Stomach (tissue), 9 donors: Measurements from ENCODE around the gene ASTN2. TPM values are rescaled to one million over a fixed set of nuclear protein-coding genes. Genes with fewer than 3 reads are reported as not detected.

Source experiments
- DNase-seq, 2 donors: peaks; one replicate each; pipeline versions ENCODE4 v3.0.0 to v3.0.0-alpha.2; 2013 to 2019
- H3K27ac ChIP-seq, 5 donors: fragments of 200-600 bp in 4 of 5; sonication (generic) in 4 of 5; one replicate each; pipeline ENCODE4 v1.5.1; 2013 to 2019; ENCODE audit warnings: mild to moderate bottlenecking in 1 of 5, moderate library complexity in 1 of 5
- H3K27me3 ChIP-seq, 3 donors: fragments of 200-600 bp; sonication (generic); one replicate each; pipeline ENCODE4 v1.5.1; 2017 to 2019; ENCODE audit warnings: mixed run types in 1 of 3
- H3K36me3 ChIP-seq, 4 donors: fragments of 200-600 bp; sonication (generic); 1 replicate in 3 of 4; 2 replicates in 1 of 4; pipeline ENCODE4 v1.5.1; 2016 to 2019
- H3K4me1 ChIP-seq, 4 donors: fragments of 200-600 bp; sonication (generic); one replicate each; pipeline ENCODE4 v1.5.1; 2016 to 2019
- H3K4me3 ChIP-seq, 4 donors: fragments of 200-600 bp; sonication (generic) in 3 of 4; one replicate each; pipeline ENCODE4 v1.5.1; 2016 to 2019; ENCODE audit warnings: mild to moderate bottlenecking in 1 of 4
- H3K9me3 ChIP-seq, 4 donors: fragments of 200-600 bp; sonication (generic); one replicate each; pipeline ENCODE4 v1.5.1; 2016 to 2019
- CTCF ChIP-seq, 7 experiments: fragments of 450-650 bp in 4 of 7; fragments of 200-600 bp in 3 of 7; sonication (generic) in 3 of 7; IDR thresholded peaks; one replicate each; pipeline ENCODE4 v1.5.1; 2016 to 2019; ENCODE audit warnings: antibody characterized with exemption in 7 of 7, control low read depth in 2 of 7, mild to moderate bottlenecking in 1 of 7
- EP300 ChIP-seq: sonication (generic); formaldehyde crosslinking; IDR thresholded peaks from one replicate; pipeline ENCODE4 v1.6.1; 2017; ENCODE audit warnings: antibody characterized with exemption
- POLR2A ChIP-seq, 4 donors: fragments of 450-650 bp; IDR thresholded peaks; one replicate each; pipeline ENCODE4 v1.6.1; 2016; ENCODE audit warnings: antibody characterized with exemption in 4 of 4, control low read depth in 2 of 4, mild to moderate bottlenecking in 1 of 4, moderate library complexity in 1 of 4
- POLR2AphosphoS5 ChIP-seq, 3 donors: sonication (generic); formaldehyde crosslinking; IDR thresholded peaks; one replicate each; pipeline ENCODE4 v1.6.1; 2016; ENCODE audit warnings: antibody characterized with exemption in 3 of 3
- WGBS, 5 donors: extraction: QIAGEN DNeasy Blood & Tissue Kit in 3 of 5; methylation state at CpG; one replicate each; pipeline versions ENCODE4 v1.1.5 to v1.1.7; 2013 to 2018; 5-methylcytosine and 5-hydroxymethylcytosine counted together
- intact Hi-C: fragments of 100-400 bp; cut with DNase I; formaldehyde crosslinking; loops from one replicate; pipeline ENCODE4 v1.15.1; 2023; ENCODE audit warnings: low total_unique reads
- polyA plus RNA-seq, 3 donors: library from polyadenylated mRNA; stranded (reverse); fragments of 200-250 nt; gene quantifications; one replicate each; pipeline ENCODE4 v1.2.3, GENCODE V29; 2013
- total RNA-seq, 5 donors: library from RNA; depleted of rRNA; stranded (reverse); fragments of >200 nt; gene quantifications; one replicate each; pipeline versions ENCODE4 v1.1.0 to v1.2.3, GENCODE V29; 2014 to 2016
- donor health status: healthy with polysubstance abuse.
- donor health status: Bipolar disorder and iron deficiency.
- donor health status: healthy.

ASTN2 gene
- total and polyA plus RNA-seq, 8 donors: 2.1 to 22.3 (median 4.2) TPM; not detected in 1

- Histone ChIP-seq H3K27me3 (no peaks in the 10 kb centered on the region), H3K4me1 (no peaks in the 10 kb centered on the region), H3K36me3 (no peaks in the 10 kb centered on the region), H3K4me3 (no peak overlapping the region), H3K9me3 (peaks cover 0 to 11% (median 2%) of the 10 kb centered on the region in 4 donors), H3K27ac (no peak overlapping the region)
- intact Hi-C loops: no loop called here
- no peak for TF ChIP-seq POLR2A (IDR thresholded peaks at IDR 0.05)
- TF ChIP-seq EP300: no peak
- no peak for TF ChIP-seq POLR2AphosphoS5 (IDR thresholded peaks at IDR 0.05)
- TF ChIP-seq CTCF (IDR thresholded peaks at IDR 0.05): no peak
- 89 to 100% (median 95%) methylated on average over 1 of the region's 1 CpG for WGBS, 5 donors
- DNase-seq: no peak
Observed at GRCh38 chr9:116585896-116586295, 829.0 kb downstream of the ASTN2 start.

GRCh38 chr9:116585204-116585603, 829.7 kb downstream of the ASTN2 start:
- no peaks in the 10 kb centered on the region for H3K36me3 ChIP-seq

GRCh38 chr9:116580853-116581252, 834.0 kb downstream of the ASTN2 start:
- Histone ChIP-seq H3K27me3 (no peaks in the 10 kb centered on the region), H3K36me3 (no peaks in the 10 kb centered on the region), H3K9me3 (no peaks in the 10 kb centered on the region), H3K4me3 (no peak overlapping the region), H3K27ac (no peak overlapping the region), H3K4me1 (peaks cover 0 to 4% (median under 1%) of the 10 kb centered on the region in 4 donors)
- DNase-seq: no peak
- intact Hi-C loops: no loop called here
- 43 to 92% (median 68%) methylated on average over 1 of the region's 1 CpG for WGBS, 5 donors
- TF ChIP-seq POLR2A (IDR thresholded peaks at IDR 0.05): no peak
- no peak for TF ChIP-seq POLR2AphosphoS5 (IDR thresholded peaks at IDR 0.05)
- no peak for TF ChIP-seq CTCF (IDR thresholded peaks at IDR 0.05)

More at GRCh38 chr9:116585204-116585603, 829.7 kb downstream of the ASTN2 start:
- H3K4me1 ChIP-seq: no peaks in the 10 kb centered on the region
- intact Hi-C loops: no loop called here
- H3K27me3 ChIP-seq: no peaks in the 10 kb centered on the region
- H3K9me3 ChIP-seq: peaks cover 0 to 11% (median 2%) of the 10 kb centered on the region in 4 donors
- DNase-seq: no peak
- TF ChIP-seq POLR2AphosphoS5 (IDR thresholded peaks at IDR 0.05) (no peak), EP300 (no peak), CTCF (IDR thresholded peaks at IDR 0.05) (no peak), POLR2A (IDR thresholded peaks at IDR 0.05) (no peak)
- no peak overlapping the region for H3K4me3 ChIP-seq
- H3K27ac ChIP-seq: no peak overlapping the region

DNA sequence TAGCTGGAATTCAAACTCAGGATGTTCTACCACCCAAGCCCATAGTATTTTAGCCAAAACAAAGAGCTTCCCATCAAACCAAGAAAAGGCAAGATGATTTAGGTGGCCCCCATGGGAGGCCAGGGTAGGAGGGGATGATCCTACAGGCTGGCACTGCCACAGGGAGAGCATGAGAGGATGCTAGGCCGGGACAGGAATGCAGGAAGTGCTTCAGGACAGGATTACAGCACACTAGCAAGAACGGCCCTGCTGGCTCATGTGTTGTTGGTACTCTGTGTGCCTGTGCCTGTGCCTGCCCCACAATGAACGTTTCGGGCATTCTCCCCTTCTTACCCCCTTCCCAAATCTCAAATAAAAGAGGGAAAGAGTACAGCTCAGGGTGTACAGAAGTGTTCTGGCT, 838.5 kb downstream of the ASTN2 start:
- DNase-seq: no peak
- H3K27me3 ChIP-seq: no peaks in the 10 kb centered on the region
- intact Hi-C loops: loop anchor here (10.0 kb wide), 1 partner anchor 422 kb away; the partner anchor contains the start of gene PAPPA
- H3K36me3 ChIP-seq: no peaks in the 10 kb centered on the region
- H3K9me3 ChIP-seq: no peaks in the 10 kb centered on the region
- no peak overlapping the region for H3K27ac ChIP-seq
- TF ChIP-seq CTCF (IDR thresholded peaks at IDR 0.05) (no peak), EP300 (no peak), POLR2A (IDR thresholded peaks at IDR 0.05) (no peak), POLR2AphosphoS5 (IDR thresholded peaks at IDR 0.05) (no peak)
- 66 to 75% (median 69%) methylated on average over 4 of the region's 4 CpGs for WGBS, 5 donors
- no peak overlapping the region for H3K4me3 ChIP-seq
- peaks cover 8 to 40% (median 30%) of the 10 kb centered on the region in 4 donors for H3K4me1 ChIP-seq
